SK-N-SH treated with all-trans-retinoic acid at 6 μM for 48 hours (cell line): ENCODE results near the gene ARHGAP25.

Experiments
- ATAC-seq: fragments of 200-7000 bp; cut with Tn5 transposase; 3 replicates; pipeline ENCODE4 v1.9.1; 2020; ENCODE audit warnings: mild to moderate bottlenecking, moderate library complexity
- ARNTL ChIP-seq: fragments of 450-650 bp; formaldehyde crosslinking; IDR thresholded peaks from 2 replicates; pipeline ENCODE4 v1.5.0; 2020; ENCODE audit warnings: low read depth, mild to moderate bottlenecking, moderate library complexity, borderline replicate concordance
- BACH2 ChIP-seq: fragments of 250-450 bp; sonication (Bioruptor Pico); IDR thresholded peaks from 2 replicates; pipeline ENCODE4 v1.9.0; 2021; ENCODE audit warnings: mild to moderate bottlenecking, borderline replicate concordance
- CREB5 ChIP-seq: fragments of 250-450 bp; sonication (Bioruptor Pico); IDR thresholded peaks from 2 replicates; pipeline ENCODE4 v1.5.1; 2020; ENCODE audit warnings: low read depth, mild to moderate bottlenecking, moderate library complexity
- CSDC2 ChIP-seq: fragments of 250-450 bp; sonication (Bioruptor Pico); IDR thresholded peaks from 2 replicates; pipeline ENCODE4 v1.5.0; 2020; ENCODE audit warnings: mild to moderate bottlenecking, moderate library complexity
- ESRRG ChIP-seq: fragments of 250-450 bp; sonication (Bioruptor Pico); IDR thresholded peaks from 2 replicates; pipeline ENCODE4 v1.6.1; 2021; ENCODE audit warnings: mild to moderate bottlenecking
- GLIS3 ChIP-seq: fragments of 250-450 bp; sonication (Bioruptor Pico); IDR thresholded peaks from 2 replicates; pipeline ENCODE4 v1.5.0; 2020; ENCODE audit warnings: mild to moderate bottlenecking, moderate library complexity
- PATZ1 ChIP-seq: fragments of 250-450 bp; sonication (Bioruptor Pico); IDR thresholded peaks from 2 replicates; pipeline ENCODE4 v1.8.0; 2020; ENCODE audit warnings: mild to moderate bottlenecking, moderate library complexity, borderline replicate concordance
- POU6F1 ChIP-seq: fragments of 250-450 bp; sonication (Bioruptor Pico); IDR thresholded peaks from 2 replicates; pipeline ENCODE4 v1.8.0; 2021; ENCODE audit warnings: low read depth, mild to moderate bottlenecking, moderate library complexity, borderline replicate concordance
- PPARA ChIP-seq: fragments of 250-450 bp; sonication (Bioruptor Pico); IDR thresholded peaks from 2 replicates; pipeline ENCODE4 v1.5.0; 2020; ENCODE audit warnings: mild to moderate bottlenecking, borderline replicate concordance
- RARB ChIP-seq: fragments of 250-450 bp; sonication (Bioruptor Pico); IDR thresholded peaks from 2 replicates; pipeline ENCODE4 v1.8.0; 2021; ENCODE audit warnings: mild to moderate bottlenecking, moderate library complexity
- TCF4 ChIP-seq: fragments of 250-450 bp; sonication (Bioruptor Pico); IDR thresholded peaks from 2 replicates; pipeline ENCODE4 v1.8.0; 2021; ENCODE audit warnings: mild to moderate bottlenecking, moderate library complexity, borderline replicate concordance
- TOX ChIP-seq: fragments of 250-450 bp; sonication (Bioruptor Pico); IDR thresholded peaks from 2 replicates; pipeline ENCODE4 v1.8.0; 2021; ENCODE audit warnings: mild to moderate bottlenecking, moderate library complexity, borderline replicate concordance
- ZC3H10 ChIP-seq: fragments of 250-450 bp; sonication (Bioruptor Pico); IDR thresholded peaks from 2 replicates; pipeline ENCODE4 v1.5.1; 2021; ENCODE audit warnings: mild to moderate bottlenecking, moderate library complexity
- ZFP3 ChIP-seq: fragments of 250-450 bp; sonication (Bioruptor Pico); IDR thresholded peaks from 2 replicates; pipeline ENCODE4 v1.5.0; 2020; ENCODE audit warnings: mild to moderate bottlenecking, moderate library complexity
- ZFP30 ChIP-seq: fragments of 450-650 bp; formaldehyde crosslinking; IDR thresholded peaks from 2 replicates; pipeline ENCODE4 v1.5.0; 2022; ENCODE audit warnings: mild to moderate bottlenecking, moderate library complexity
- ZNF565 ChIP-seq: fragments of 450-650 bp; formaldehyde crosslinking; conservative IDR thresholded peaks from 2 replicates; pipeline ENCODE4 v1.5.0; 2020; ENCODE audit warnings: low read depth, mild to moderate bottlenecking, moderate library complexity
- ZNF70 ChIP-seq: fragments of 450-650 bp; formaldehyde crosslinking; IDR thresholded peaks from 2 replicates; pipeline ENCODE4 v1.5.0; 2020; ENCODE audit warnings: mild to moderate bottlenecking, moderate library complexity
- ZNF8 ChIP-seq: fragments of 450-650 bp; formaldehyde crosslinking; IDR thresholded peaks from 2 replicates; pipeline ENCODE4 v1.5.0; 2020; ENCODE audit warnings: mild to moderate bottlenecking, moderate library complexity
- TF ChIP-seq, protein P1 (sequence below): fragments of 250-450 bp; sonication (Bioruptor Pico); IDR thresholded peaks from 2 replicates; pipeline ENCODE4 v1.5.1; 2021; ENCODE audit warnings: mild to moderate bottlenecking, moderate library complexity
- TF ChIP-seq, protein P2 (sequence below): fragments of 250-450 bp; sonication (Bioruptor Pico); IDR thresholded peaks from 2 replicates; pipeline ENCODE4 v1.5.0; 2020; ENCODE audit warnings: mild to moderate bottlenecking, moderate library complexity

The ARHGAP25 gene

DNA sequence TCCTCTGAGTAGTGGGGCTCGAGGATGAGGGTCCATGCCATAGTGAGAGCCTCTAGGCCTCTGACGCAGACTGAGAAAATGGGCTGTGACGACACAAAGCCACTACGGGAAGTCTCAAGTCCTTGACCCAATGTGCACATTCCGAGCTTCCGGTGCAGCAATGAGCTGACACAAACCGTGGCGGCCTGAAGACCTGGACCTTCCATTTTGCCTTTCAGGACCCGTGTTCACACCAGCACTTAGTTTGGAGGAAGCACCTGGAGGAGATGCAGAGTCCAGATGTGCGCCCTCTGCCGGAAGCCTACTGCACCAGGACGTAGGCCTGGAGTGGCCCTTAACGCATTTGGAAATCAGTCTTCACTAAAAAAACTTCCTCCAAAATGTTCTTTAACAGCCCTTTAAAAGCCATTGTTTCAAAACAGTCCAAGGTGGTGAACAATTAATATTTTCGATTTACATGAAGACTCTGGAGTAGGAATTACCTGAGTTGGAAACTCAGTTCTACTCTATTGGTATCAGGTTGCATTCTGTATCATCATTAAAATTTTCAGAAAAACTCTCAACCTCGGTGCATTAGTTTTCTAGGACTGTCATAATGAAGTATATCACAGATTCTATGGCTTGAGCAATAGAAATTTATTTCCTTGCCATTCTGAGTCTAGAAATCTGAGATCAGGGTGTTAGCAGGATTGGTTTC is 102.7 kb downstream of the ARHGAP25 start:
- TF ChIP-seq ZFP3 (CRISPR knock-in tag) = no peak
- no peak for TF ChIP-seq RARB (CRISPR knock-in tag)
- no peak for TF ChIP-seq ZNF8 (CRISPR knock-in tag)
- no peak for TF ChIP-seq TCF4 (CRISPR knock-in tag)
- TF ChIP-seq ZNF70 (CRISPR knock-in tag) = no peak
- TF ChIP-seq ZNF565 (CRISPR knock-in tag) = no peak
- no peak for TF ChIP-seq TOX (CRISPR knock-in tag)
- TF ChIP-seq ZC3H10 (CRISPR knock-in tag) = no peak
- no peak for TF ChIP-seq ZFP30
- TF ChIP-seq CREB5 (CRISPR knock-in tag) = no peak
- ATAC-seq = no peak

- TF ChIP-seq BACH2 (CRISPR knock-in tag) (no peak), CSDC2 (CRISPR knock-in tag) (no peak)
- no peak for ATAC-seq
Measured at GRCh38 chr2:68837861-68838341, 103.3 kb downstream of the ARHGAP25 start.

DNA sequence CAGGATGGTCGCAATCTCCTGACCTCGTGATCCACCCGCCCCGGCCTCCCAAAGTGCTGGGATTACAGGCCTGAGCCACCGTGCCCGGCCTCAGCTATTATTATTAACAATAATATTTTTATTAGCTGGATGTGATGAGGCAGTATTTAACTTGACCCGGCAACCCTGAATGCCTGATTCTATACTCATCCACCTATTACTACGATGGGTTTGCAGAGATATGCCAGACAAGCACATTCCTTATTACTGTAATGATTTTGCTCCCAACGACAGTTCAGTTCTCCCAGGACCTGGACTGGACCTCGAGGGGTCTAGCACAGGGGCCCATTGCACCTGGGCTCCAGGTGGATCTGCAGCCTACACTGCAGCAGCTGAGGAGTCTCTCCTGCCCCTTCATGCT is 104.0 kb downstream of the ARHGAP25 start:
- ATAC-seq = no peak
- TF ChIP-seq ZFP3 (CRISPR knock-in tag) (no peak), GLIS3 (CRISPR knock-in tag) (no peak), ARNTL (no peak), ZC3H10 (CRISPR knock-in tag) (no peak), POU6F1 (no peak), ZNF8 (CRISPR knock-in tag) (no peak), PATZ1 (CRISPR knock-in tag) (no peak), BACH2 (CRISPR knock-in tag) (no peak)

DNA sequence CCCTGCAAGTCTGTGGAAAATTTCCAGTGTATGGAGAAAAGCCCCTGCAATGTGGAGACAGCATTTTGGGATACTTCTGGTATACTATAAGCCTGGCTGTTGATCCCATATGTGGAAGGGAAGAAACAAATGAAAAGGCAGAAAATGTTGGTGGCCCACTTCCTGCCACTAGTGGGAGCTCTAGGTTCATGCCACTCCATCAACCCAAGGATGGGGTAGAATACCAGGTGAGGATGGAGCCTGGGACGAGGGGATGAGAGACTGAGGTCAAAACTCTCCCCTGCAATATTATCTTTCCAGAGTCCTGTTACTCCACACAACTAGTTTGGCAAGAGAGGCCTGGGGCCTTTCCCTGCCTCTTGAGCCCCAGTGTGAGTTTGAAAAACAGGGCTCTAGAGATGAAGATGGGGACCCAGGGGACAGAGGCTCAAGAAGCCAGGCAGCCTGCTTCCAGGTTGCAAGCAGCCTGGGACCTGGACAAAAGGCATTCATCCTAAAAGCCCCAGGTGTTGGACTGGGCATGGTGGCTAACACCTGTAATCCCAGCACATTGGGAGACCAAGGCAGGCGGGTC is 104.7 kb downstream of the ARHGAP25 start:
- no peak for ATAC-seq
- TF ChIP-seq POU6F1 = no peak

DNA sequence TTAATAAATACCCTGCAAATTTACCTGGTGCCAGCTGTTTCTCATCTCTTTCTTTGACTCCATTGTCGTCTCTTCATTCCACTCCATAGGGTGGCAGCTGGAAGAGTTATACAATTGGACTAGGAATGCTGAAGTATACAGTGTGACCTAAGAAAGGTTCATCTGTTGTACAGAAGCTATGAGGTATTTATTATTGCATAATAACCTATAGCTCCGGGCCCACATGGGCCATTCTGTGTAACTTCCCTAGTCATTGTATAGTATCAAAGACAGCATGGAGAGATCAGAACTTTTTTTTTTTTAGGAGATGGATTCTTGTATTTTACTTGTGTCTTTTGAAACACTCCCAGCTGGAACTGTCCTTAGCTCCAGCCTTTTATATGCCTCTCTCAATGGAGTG is 110.4 kb downstream of the ARHGAP25 start:
- no peak for ATAC-seq
- TF ChIP-seq ESRRG (CRISPR knock-in tag) = no peak

DNA sequence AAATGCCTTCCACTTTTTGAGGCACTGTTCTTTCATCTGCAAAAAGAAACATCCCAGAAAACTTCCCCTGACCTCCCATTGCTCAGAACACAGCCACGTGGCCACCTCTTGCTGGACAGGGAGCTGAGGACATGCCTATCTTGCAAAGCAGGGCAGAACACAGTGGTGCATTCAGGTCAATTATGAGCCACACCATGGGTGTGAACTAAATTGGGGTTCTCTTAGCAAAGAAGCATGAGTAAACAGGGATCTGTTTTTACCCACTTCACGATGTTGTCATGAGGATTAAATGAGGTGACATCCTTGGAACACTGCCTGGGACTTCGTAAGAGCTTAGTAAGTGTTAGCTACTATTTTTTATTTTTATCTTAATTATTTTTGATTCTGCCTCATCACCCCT is 111.5 kb downstream of the ARHGAP25 start:
- ATAC-seq = no peak
- TF ChIP-seq ESRRG (CRISPR knock-in tag) (no peak), ZC3H10 (CRISPR knock-in tag) (no peak), TCF4 (CRISPR knock-in tag) (no peak), TOX (CRISPR knock-in tag) (no peak), GLIS3 (CRISPR knock-in tag) (no peak), PPARA (CRISPR knock-in tag) (no peak)
- TF ChIP-seq, protein P1, sequence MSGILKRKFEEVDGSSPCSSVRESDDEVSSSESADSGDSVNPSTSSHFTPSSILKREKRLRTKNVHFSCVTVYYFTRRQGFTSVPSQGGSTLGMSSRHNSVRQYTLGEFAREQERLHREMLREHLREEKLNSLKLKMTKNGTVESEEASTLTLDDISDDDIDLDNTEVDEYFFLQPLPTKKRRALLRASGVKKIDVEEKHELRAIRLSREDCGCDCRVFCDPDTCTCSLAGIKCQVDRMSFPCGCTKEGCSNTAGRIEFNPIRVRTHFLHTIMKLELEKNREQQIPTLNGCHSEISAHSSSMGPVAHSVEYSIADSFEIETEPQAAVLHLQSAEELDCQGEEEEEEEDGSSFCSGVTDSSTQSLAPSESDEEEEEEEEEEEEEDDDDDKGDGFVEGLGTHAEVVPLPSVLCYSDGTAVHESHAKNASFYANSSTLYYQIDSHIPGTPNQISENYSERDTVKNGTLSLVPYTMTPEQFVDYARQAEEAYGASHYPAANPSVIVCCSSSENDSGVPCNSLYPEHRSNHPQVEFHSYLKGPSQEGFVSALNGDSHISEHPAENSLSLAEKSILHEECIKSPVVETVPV = no peak
- TF ChIP-seq, protein P2, sequence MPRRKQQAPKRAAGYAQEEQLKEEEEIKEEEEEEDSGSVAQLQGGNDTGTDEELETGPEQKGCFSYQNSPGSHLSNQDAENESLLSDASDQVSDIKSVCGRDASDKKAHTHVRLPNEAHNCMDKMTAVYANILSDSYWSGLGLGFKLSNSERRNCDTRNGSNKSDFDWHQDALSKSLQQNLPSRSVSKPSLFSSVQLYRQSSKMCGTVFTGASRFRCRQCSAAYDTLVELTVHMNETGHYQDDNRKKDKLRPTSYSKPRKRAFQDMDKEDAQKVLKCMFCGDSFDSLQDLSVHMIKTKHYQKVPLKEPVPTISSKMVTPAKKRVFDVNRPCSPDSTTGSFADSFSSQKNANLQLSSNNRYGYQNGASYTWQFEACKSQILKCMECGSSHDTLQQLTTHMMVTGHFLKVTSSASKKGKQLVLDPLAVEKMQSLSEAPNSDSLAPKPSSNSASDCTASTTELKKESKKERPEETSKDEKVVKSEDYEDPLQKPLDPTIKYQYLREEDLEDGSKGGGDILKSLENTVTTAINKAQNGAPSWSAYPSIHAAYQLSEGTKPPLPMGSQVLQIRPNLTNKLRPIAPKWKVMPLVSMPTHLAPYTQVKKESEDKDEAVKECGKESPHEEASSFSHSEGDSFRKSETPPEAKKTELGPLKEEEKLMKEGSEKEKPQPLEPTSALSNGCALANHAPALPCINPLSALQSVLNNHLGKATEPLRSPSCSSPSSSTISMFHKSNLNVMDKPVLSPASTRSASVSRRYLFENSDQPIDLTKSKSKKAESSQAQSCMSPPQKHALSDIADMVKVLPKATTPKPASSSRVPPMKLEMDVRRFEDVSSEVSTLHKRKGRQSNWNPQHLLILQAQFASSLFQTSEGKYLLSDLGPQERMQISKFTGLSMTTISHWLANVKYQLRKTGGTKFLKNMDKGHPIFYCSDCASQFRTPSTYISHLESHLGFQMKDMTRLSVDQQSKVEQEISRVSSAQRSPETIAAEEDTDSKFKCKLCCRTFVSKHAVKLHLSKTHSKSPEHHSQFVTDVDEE (CRISPR knock-in tag) = no peak
